B cell (primary cell): ENCODE measurements around the gene PMAIP1. TPM values are rescaled to one million over a fixed set of nuclear protein-coding genes. Genes with fewer than 3 reads are reported as not detected.

Source experiments
- ATAC-seq: fragments of 200-7000 bp; cut with Tn5 transposase; one replicate; pipeline ENCODE4 v1.10.0; 2021; ENCODE audit warnings: low read depth, mild to moderate bottlenecking, moderate number of reproducible peaks, moderate library complexity
- CTCF ChIA-PET: fragments of 350-600 bp; sonication (Branson Sonifier 250); formaldehyde crosslinking; loops from one replicate; lab custom pipeline; 2021; ENCODE audit warnings: antibody characterized with exemption, inconsistent platforms; lab: Charles Lee
- POLR2A ChIA-PET: fragments of 350-600 bp; sonication (Branson Sonifier 250); formaldehyde crosslinking; loops from one replicate; lab custom pipeline; 2021; ENCODE audit warnings: antibody characterized with exemption; lab: Charles Lee
- DNase-seq: peaks from one replicate; pipeline ENCODE4 v3.0.0; 2013
- H2AFZ ChIP-seq: 2 replicates; pipeline ENCODE4 v1.6.1; 2012; ENCODE audit warnings: mild to moderate bottlenecking, low read depth, low read length; ENCODE audit not compliant: insufficient read depth, poor library complexity, severe bottlenecking
- H3K27ac ChIP-seq, 2 donors: 1 replicate in 1 of 2; 2 replicates in 1 of 2; pipeline ENCODE4 v1.5.1; 2012 to 2013; ENCODE audit warnings: low read length in 2 of 2, mild to moderate bottlenecking in 2 of 2, moderate library complexity in 1 of 2
- H3K27me3 ChIP-seq, 4 experiments: fragments of 200-600 bp in 1 of 4; sonication (generic) in 1 of 4; replicated peaks in 1 of 4; 1 replicate in 2 of 4; 2 replicates in 2 of 4; pipeline versions ENCODE4 v1.6.1 to v1.7.0; 2013 to 2016; ENCODE audit warnings: low read length in 3 of 4, mild to moderate bottlenecking in 2 of 4, mixed read lengths in 1 of 4, moderate library complexity in 1 of 4; ENCODE audit not compliant: insufficient read depth in 4 of 4, control insufficient read depth in 3 of 4; ENCODE audit errors: control extremely low read depth in 1 of 4
- H3K36me3 ChIP-seq, 2 experiments: replicated peaks in 1 of 2; 1 replicate in 1 of 2; 2 replicates in 1 of 2; pipeline versions ENCODE4 v1.6.1 to v1.7.1; 2013; ENCODE audit warnings: low read length in 1 of 2; ENCODE audit not compliant: insufficient read depth in 2 of 2, control insufficient read depth in 1 of 2; ENCODE audit errors: control extremely low read depth in 1 of 2, extremely low read depth in 1 of 2
- H3K4me1 ChIP-seq, 2 donors: fragments of 200-600 bp in 1 of 2; sonication (generic) in 1 of 2; 1 replicate in 1 of 2; 2 replicates in 1 of 2; pipeline versions ENCODE4 v1.5.1 to v1.6.1; 2013 to 2017; ENCODE audit warnings: low read length in 2 of 2; ENCODE audit not compliant: control insufficient read depth in 2 of 2, insufficient read depth in 2 of 2
- H3K4me2 ChIP-seq: replicated peaks from 2 replicates; pipeline ENCODE3; 2012; ENCODE audit warnings: mild to moderate bottlenecking, low read depth, low read length; ENCODE audit not compliant: poor library complexity, severe bottlenecking
- H3K4me3 ChIP-seq, 5 experiments: fragments of 200-600 bp in 1 of 5; sonication (generic) in 1 of 5; 1 replicate in 3 of 5; 2 replicates in 2 of 5; pipeline versions ENCODE4 v1.5.1 to v1.7.0; 2011 to 2016; ENCODE audit warnings: low read length in 4 of 5, mild to moderate bottlenecking in 4 of 5, low read depth in 2 of 5, control low read depth in 1 of 5, moderate library complexity in 1 of 5; ENCODE audit not compliant: insufficient read depth in 1 of 5; ENCODE audit errors: control extremely low read depth in 1 of 5, extremely low read depth in 1 of 5
- H3K79me2 ChIP-seq: fragments of 200-600 bp; sonication (generic); one replicate; pipeline ENCODE4 v1.6.0; 2016; ENCODE audit warnings: low read length; ENCODE audit not compliant: control insufficient read depth, insufficient read depth
- H3K9ac ChIP-seq: fragments of 200-600 bp; sonication (generic); 2 replicates; pipeline ENCODE4 v1.6.1; 2017; ENCODE audit warnings: mild to moderate bottlenecking, low read length, moderate library complexity
- H3K9me3 ChIP-seq, 3 donors: one replicate each; pipeline versions ENCODE4 v1.6.1 to v1.7.1; 2013; ENCODE audit warnings: low read length in 2 of 3; ENCODE audit not compliant: control insufficient read depth in 2 of 3, insufficient read depth in 1 of 3; ENCODE audit errors: control extremely low read depth in 1 of 3
- H4K20me1 ChIP-seq: 2 replicates; pipeline ENCODE4 v1.6.0; 2012; ENCODE audit warnings: mild to moderate bottlenecking, low read length; ENCODE audit not compliant: insufficient read depth, control insufficient read depth, poor library complexity, severe bottlenecking
- H3K27ac Mint-ChIP-seq: one replicate; pipeline ENCODE4 v1.8.0; 2021; ENCODE audit warnings: mixed read lengths
- H3K27me3 Mint-ChIP-seq: one replicate; pipeline ENCODE4 v1.8.0; 2021; ENCODE audit warnings: mixed read lengths
- H3K4me1 Mint-ChIP-seq: one replicate; pipeline ENCODE4 v1.8.0; 2021; ENCODE audit warnings: mixed read lengths
- H3K4me3 Mint-ChIP-seq: one replicate; pipeline ENCODE4 v1.8.0; 2021; ENCODE audit warnings: mixed read lengths
- H3K9me3 Mint-ChIP-seq: one replicate; pipeline ENCODE4 v1.8.0; 2022; ENCODE audit warnings: mixed read lengths; ENCODE audit not compliant: insufficient read depth
- EZH2 ChIP-seq: IDR thresholded peaks from 2 replicates; pipeline ENCODE4 v1.6.1; 2012; ENCODE audit warnings: borderline replicate concordance, low read depth, mild to moderate bottlenecking, moderate library complexity, low read length; ENCODE audit not compliant: insufficient read depth, poor library complexity, severe bottlenecking
- WGBS: methylation state at CpG from one replicate; pipeline ENCODE4 v1.1.5; 2013; ENCODE audit warnings: missing lambda C conversion rate; ENCODE audit not compliant: insufficient coverage; 5-methylcytosine and 5-hydroxymethylcytosine counted together
- intact Hi-C: fragments of 100-400 bp; cut with micrococcal nuclease; formaldehyde crosslinking; loops from one replicate; pipeline ENCODE4 v1.10.0; 2022
- polyA plus RNA-seq: library from polyadenylated mRNA; depleted of rRNA; stranded (reverse); fragments of >200 nt; gene quantifications from 2 replicates; pipeline ENCODE4 v1.2.3, GENCODE V29; 2012
- total RNA-seq, 2 donors: library from RNA; stranded (reverse); fragments of 120-200 nt in 1 of 2; gene quantifications; 1 replicate in 1 of 2; 2 replicates in 1 of 2; pipeline versions ENCODE4 v1.2.3 to v1.2.4, GENCODE V29; 2013 to 2022
- TF ChIP-seq, protein P1 (sequence below): fragments of 200-600 bp; IDR thresholded peaks from one replicate; pipeline ENCODE4 v1.8.0; 2022; ENCODE audit warnings: antibody characterized with exemption, mild to moderate bottlenecking

The PMAIP1 gene
- total and polyA plus RNA-seq, 2 donors (not counting 1 experiment from before 2014, with no cell fraction given), result 67.2 to 89.3 TPM

DNA sequence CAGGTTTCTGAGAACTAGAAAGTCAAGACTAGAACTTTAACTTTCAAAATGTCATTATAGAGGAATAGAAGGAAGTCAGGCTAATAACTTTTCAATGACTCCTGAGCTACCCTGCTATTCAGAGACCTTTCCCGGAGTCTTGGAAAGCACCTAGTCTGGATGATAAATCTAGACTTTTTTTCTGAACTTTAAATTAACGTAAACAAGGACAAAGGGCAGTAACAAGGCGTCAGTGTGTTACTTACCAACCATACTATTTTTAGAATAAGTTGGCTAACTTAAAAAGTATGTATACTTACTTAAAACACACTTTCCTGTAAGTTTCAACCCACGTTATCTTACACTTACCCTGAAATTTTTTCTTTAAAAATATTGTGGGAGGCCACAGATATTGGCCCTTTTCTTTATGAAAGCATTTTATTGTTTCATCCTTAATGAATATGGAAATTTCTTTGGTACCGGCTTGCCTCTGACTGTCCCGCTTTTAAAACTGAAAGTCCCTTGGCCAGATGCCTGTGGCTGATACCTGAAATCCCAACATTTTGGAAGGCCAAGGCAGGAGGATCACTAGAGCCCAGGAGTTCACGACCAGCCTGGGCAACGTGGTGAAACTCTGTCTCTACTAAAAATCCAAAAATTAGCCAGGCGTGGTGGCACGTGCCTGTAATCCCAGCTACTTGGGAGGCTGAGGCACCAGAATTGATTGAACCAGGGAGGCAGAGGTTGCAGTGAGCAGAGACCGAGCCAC is 9.7 kb downstream of the PMAIP1 start:
- no peak overlapping the region for H3K27ac ChIP-seq
- DNase-seq, result no peak
- TF ChIP-seq, protein P1, sequence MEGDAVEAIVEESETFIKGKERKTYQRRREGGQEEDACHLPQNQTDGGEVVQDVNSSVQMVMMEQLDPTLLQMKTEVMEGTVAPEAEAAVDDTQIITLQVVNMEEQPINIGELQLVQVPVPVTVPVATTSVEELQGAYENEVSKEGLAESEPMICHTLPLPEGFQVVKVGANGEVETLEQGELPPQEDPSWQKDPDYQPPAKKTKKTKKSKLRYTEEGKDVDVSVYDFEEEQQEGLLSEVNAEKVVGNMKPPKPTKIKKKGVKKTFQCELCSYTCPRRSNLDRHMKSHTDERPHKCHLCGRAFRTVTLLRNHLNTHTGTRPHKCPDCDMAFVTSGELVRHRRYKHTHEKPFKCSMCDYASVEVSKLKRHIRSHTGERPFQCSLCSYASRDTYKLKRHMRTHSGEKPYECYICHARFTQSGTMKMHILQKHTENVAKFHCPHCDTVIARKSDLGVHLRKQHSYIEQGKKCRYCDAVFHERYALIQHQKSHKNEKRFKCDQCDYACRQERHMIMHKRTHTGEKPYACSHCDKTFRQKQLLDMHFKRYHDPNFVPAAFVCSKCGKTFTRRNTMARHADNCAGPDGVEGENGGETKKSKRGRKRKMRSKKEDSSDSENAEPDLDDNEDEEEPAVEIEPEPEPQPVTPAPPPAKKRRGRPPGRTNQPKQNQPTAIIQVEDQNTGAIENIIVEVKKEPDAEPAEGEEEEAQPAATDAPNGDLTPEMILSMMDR, result no peak
- no peak for TF ChIP-seq EZH2
- peaks cover 44 to 48% of the 10 kb centered on the region in 2 donors for H3K4me1 ChIP-seq
- H3K9me3 ChIP-seq, result no peaks in the 10 kb centered on the region
- H3K9ac ChIP-seq, result no peak overlapping the region
- no peaks in the 10 kb centered on the region for H3K27me3 ChIP-seq
- ChIA-PET CTCF (interaction anchor here (1.3 to 1.7 kb wide), 2 partner anchors 9 to 79 kb away, joined by 4 read pairs; no protein-coding TSS in a partner anchor), POLR2A (no interaction called here)
- no peak overlapping the region for H3K4me3 ChIP-seq
- 99% methylated on average over 6 of the region's 11 CpGs for WGBS
- Mint-ChIP-seq H3K27me3 (no peaks in the 10 kb centered on the region), H3K4me1 (peaks cover 46% of the 10 kb centered on the region), H3K27ac (no peak overlapping the region), H3K4me3 (no peak overlapping the region), H3K9me3 (no peaks in the 10 kb centered on the region)
- intact Hi-C loops, result no loop called here
- ATAC-seq, result no peak
- no peaks in the 10 kb centered on the region for H4K20me1 ChIP-seq
- H3K79me2 ChIP-seq, result no peaks in the 10 kb centered on the region
- no peak overlapping the region for H3K4me2 ChIP-seq
- H3K36me3 ChIP-seq, result no peaks in the 10 kb centered on the region
- no peak overlapping the region for H2AFZ ChIP-seq

DNA sequence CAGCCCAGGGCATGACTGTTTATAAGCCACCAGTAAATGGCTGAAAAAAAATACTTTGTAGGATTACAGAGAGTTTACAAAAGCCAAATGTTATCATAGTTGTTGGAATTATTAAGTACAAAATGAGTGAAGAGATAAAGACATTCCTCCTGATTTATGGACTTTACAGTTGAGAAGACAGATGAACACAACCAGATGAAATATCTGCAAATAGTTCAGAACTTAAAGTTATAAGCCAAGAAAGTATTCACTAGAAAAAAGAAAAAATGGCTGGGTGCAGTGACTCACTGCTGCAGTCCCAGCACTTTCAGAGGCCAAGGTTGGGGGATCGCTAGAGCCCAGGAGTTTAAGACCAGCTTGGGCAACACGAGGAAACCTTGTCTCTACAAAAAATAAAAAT is 11.2 kb downstream of the PMAIP1 start:
- Histone ChIP-seq H3K4me1 (peaks cover 31 to 33% of the 10 kb centered on the region in 2 donors), H2AFZ (no peak overlapping the region), H3K4me3 (no peak overlapping the region), H4K20me1 (no peaks in the 10 kb centered on the region), H3K36me3 (no peaks in the 10 kb centered on the region), H3K9me3 (no peaks in the 10 kb centered on the region), H3K27ac (no peak overlapping the region), H3K79me2 (no peaks in the 10 kb centered on the region), H3K4me2 (no peak overlapping the region), H3K27me3 (no peaks in the 10 kb centered on the region), H3K9ac (no peak overlapping the region)
- no peak for DNase-seq
- CTCF ChIA-PET, result interaction anchor here (1.1 to 1.2 kb wide), 2 partner anchors 28 to 71 kb away, joined by 3 read pairs; no protein-coding TSS in a partner anchor
- WGBS, result no CpG with 5 or more reads among the region's 2 CpGs
- H3K27me3 Mint-ChIP-seq, result no peaks in the 10 kb centered on the region
- POLR2A ChIA-PET, result no interaction called here
- intact Hi-C loops, result no loop called here
- H3K4me1 Mint-ChIP-seq, result peaks cover 33% of the 10 kb centered on the region
- no peak overlapping the region for H3K27ac Mint-ChIP-seq
- no peak for ATAC-seq
- no peak overlapping the region for H3K4me3 Mint-ChIP-seq
- TF ChIP-seq, protein P1, result no peak
- no peak for TF ChIP-seq EZH2
- no peaks in the 10 kb centered on the region for H3K9me3 Mint-ChIP-seq
